A673 (cell line): ENCODE measurements around the gene P3R3URF.

Source experiments
- CTCF ChIP-seq: fragments of 300-800, 200-600 bp; sonication (generic); conservative IDR thresholded peaks from 2 replicates; pipeline ENCODE4 v1.5.1; 2017; ENCODE audit warnings: low read depth, mild to moderate bottlenecking, antibody characterized with exemption, low read length, moderate library complexity, mixed read lengths
- EZH2 ChIP-seq: fragments of 200-600 bp; sonication (generic); IDR thresholded peaks from 2 replicates; pipeline ENCODE4 v1.6.1; 2017; ENCODE audit warnings: borderline replicate concordance, low read depth, mild to moderate bottlenecking, mixed read lengths, antibody characterized with exemption, low read length; ENCODE audit not compliant: poor library complexity, severe bottlenecking

GRCh38 chr1:46204406-46204742, 28.1 kb upstream of the P3R3URF start:
- TF ChIP-seq CTCF (no peak), EZH2 (no peak)
